PFSK-1 (cell line): ENCODE measurements around the gene KCNK10.

Source experiments
- FOXP2 ChIP-seq: optimal IDR thresholded peaks from 2 replicates; pipeline ENCODE3; 2011; ENCODE audit warnings: borderline replicate concordance, control low read depth, inconsistent platforms; ENCODE audit not compliant: insufficient read depth; ENCODE audit errors: extremely low read length, extremely low read depth
- POLR2AphosphoS5 ChIP-seq: IDR thresholded peaks from 2 replicates; pipeline ENCODE4 v1.6.1; 2012; ENCODE audit warnings: low read depth, mild to moderate bottlenecking, control low read depth, low read length, moderate library complexity
- REST ChIP-seq, 2 experiments: IDR thresholded peaks; 2 replicates each; pipeline versions ENCODE4 v1.6.1 to v1.8.0; 2011 to 2012; ENCODE audit warnings: low read depth in 2 of 2, low read length in 2 of 2, control low read depth in 1 of 2, inconsistent platforms in 1 of 2, mild to moderate bottlenecking in 1 of 2, moderate library complexity in 1 of 2; ENCODE audit not compliant: insufficient read depth in 1 of 2
- SIN3A ChIP-seq: IDR thresholded peaks from 2 replicates; pipeline ENCODE4 v1.6.1; 2012; ENCODE audit warnings: mild to moderate bottlenecking, low read length, moderate library complexity, borderline replicate concordance; ENCODE audit not compliant: insufficient read depth
- TAF1 ChIP-seq: IDR thresholded peaks from 2 replicates; pipeline ENCODE4 v1.6.1; 2012; ENCODE audit warnings: low read length, control low read depth, borderline replicate concordance; ENCODE audit not compliant: insufficient read depth

The KCNK10 gene

GRCh38 chr14:88204221-88204620 lies 118.8 kb downstream of the KCNK10 start:
- TF ChIP-seq POLR2AphosphoS5 (no peak), SIN3A (no peak), FOXP2 (no peak), TAF1 (no peak), REST (IDR thresholded peaks at IDR 0.05; ENCODE audit: insufficient read depth in 1 of 2, low read depth in 2 of 2, low read length in 2 of 2) (no peak)

- TF ChIP-seq REST (IDR thresholded peaks at IDR 0.05; ENCODE audit: insufficient read depth in 1 of 2, low read depth in 2 of 2, low read length in 2 of 2) = no peak
- TF ChIP-seq POLR2AphosphoS5 = no peak
- no peak for TF ChIP-seq TAF1
- no peak for TF ChIP-seq SIN3A
- TF ChIP-seq FOXP2 = no peak
Measured at GRCh38 chr14:88203291-88203690, 119.8 kb downstream of the KCNK10 start.

GRCh38 chr14:88202286-88202685 lies 120.8 kb downstream of the KCNK10 start:
- no peak for TF ChIP-seq FOXP2
- TF ChIP-seq POLR2AphosphoS5 = no peak
- no peak for TF ChIP-seq TAF1
- TF ChIP-seq SIN3A = no peak
- no peak for TF ChIP-seq REST (IDR thresholded peaks at IDR 0.05; ENCODE audit: insufficient read depth in 1 of 2, low read depth in 2 of 2, low read length in 2 of 2)

- TF ChIP-seq REST (IDR thresholded peaks at IDR 0.05; ENCODE audit: insufficient read depth in 1 of 2, low read depth in 2 of 2, low read length in 2 of 2) (no peak), TAF1 (no peak), SIN3A (no peak), FOXP2 (no peak), POLR2AphosphoS5 (no peak)
Measured at GRCh38 chr14:88201851-88202250, 121.2 kb downstream of the KCNK10 start.

GRCh38 chr14:88199882-88200281 lies 123.2 kb downstream of the KCNK10 start:
- TF ChIP-seq FOXP2 (no peak), REST (IDR thresholded peaks at IDR 0.05; ENCODE audit: insufficient read depth in 1 of 2, low read depth in 2 of 2, low read length in 2 of 2) (no peak), SIN3A (no peak), TAF1 (no peak), POLR2AphosphoS5 (no peak)
